NB4 (cell line): ENCODE measurements around the gene BIRC6.

Experiments used
- DNase-seq: peaks from one replicate; pipeline ENCODE4 v3.0.0; 2010; ENCODE audit warnings: low read depth
- H3K4me3 ChIP-seq: one replicate; pipeline ENCODE4 v1.5.1; 2011; ENCODE audit warnings: mild to moderate bottlenecking, low read depth, low read length, moderate library complexity
- CTCF ChIP-seq: IDR thresholded peaks from one replicate; pipeline ENCODE4 v1.5.1; 2012; ENCODE audit warnings: low read depth, low read length
- MAX ChIP-seq: IDR thresholded peaks from 2 replicates; pipeline ENCODE4 v1.6.1; 2011; ENCODE audit warnings: low read depth, low read length
- MYC ChIP-seq: IDR thresholded peaks from 2 replicates; pipeline ENCODE4 v1.6.1; 2011; ENCODE audit warnings: low read depth, low read length
- POLR2A ChIP-seq: IDR thresholded peaks from 2 replicates; pipeline ENCODE4 v1.6.1; 2011; ENCODE audit warnings: mild to moderate bottlenecking; ENCODE audit not compliant: insufficient read length; ENCODE audit errors: extremely low read depth

Gene BIRC6

GRCh38 chr2:32668254-32668653 is 311.4 kb downstream of the BIRC6 start:
- DNase-seq, result no peak
- no peak for TF ChIP-seq POLR2A
- TF ChIP-seq MAX, result no peak
- no peak for TF ChIP-seq CTCF
- TF ChIP-seq MYC, result no peak
- no peak overlapping the region for H3K4me3 ChIP-seq
